GM23338 (cell line): ENCODE results near the gene DNAL1. TPM values are rescaled to one million over a fixed set of nuclear protein-coding genes. Genes with fewer than 3 reads are reported as not detected.

Experiments
- ATAC-seq: fragments of 200-7000 bp; cut with Tn5 transposase; 3 replicates; pipeline ENCODE4 v1.9.1; 2020
- DNase-seq: peaks from one replicate; pipeline ENCODE4 v3.0.0-alpha.2; 2015; ENCODE audit warnings: low spot score
- H2AFZ ChIP-seq: fragments of 200-600 bp; sonication (generic); 2 replicates; pipeline ENCODE4 v1.8.0; 2016; ENCODE audit warnings: antibody characterized with exemption, mild to moderate bottlenecking, moderate library complexity
- H3F3A ChIP-seq: fragments of 200-600 bp; sonication (generic); replicated peaks from 2 replicates; pipeline ENCODE4 v1.8.0; 2017; ENCODE audit warnings: antibody characterized with exemption, mixed run types, low read depth
- H3K27ac ChIP-seq: fragments of 200-600 bp; sonication (generic); 2 replicates; pipeline ENCODE4 v1.6.1; 2016; ENCODE audit warnings: low read depth
- H3K27me3 ChIP-seq: fragments of 200-600 bp; sonication (generic); 2 replicates; pipeline ENCODE4 v1.8.0; 2016; ENCODE audit warnings: mild to moderate bottlenecking, mixed run types, moderate library complexity; ENCODE audit not compliant: insufficient read depth
- H3K36me3 ChIP-seq: fragments of 200-600 bp; sonication (generic); 2 replicates; pipeline ENCODE4 v1.8.0; 2016; ENCODE audit warnings: mild to moderate bottlenecking; ENCODE audit not compliant: insufficient read depth
- H3K4me1 ChIP-seq: fragments of 200-600 bp; sonication (generic); 2 replicates; pipeline ENCODE4 v1.8.0; 2016; ENCODE audit warnings: mild to moderate bottlenecking, moderate library complexity; ENCODE audit not compliant: insufficient read depth
- H3K4me2 ChIP-seq: fragments of 200-600 bp; sonication (generic); 2 replicates; pipeline ENCODE4 v1.7.1; 2017; ENCODE audit warnings: mixed run types
- H3K4me3 ChIP-seq: fragments of 200-600 bp; sonication (generic); 2 replicates; pipeline ENCODE4 v1.6.1; 2016; ENCODE audit warnings: mixed run types
- H3K79me2 ChIP-seq: fragments of 200-600 bp; sonication (generic); replicated peaks from 2 replicates; pipeline ENCODE4 v1.8.0; 2017; ENCODE audit warnings: mild to moderate bottlenecking; ENCODE audit not compliant: insufficient read depth
- H3K9me2 ChIP-seq: fragments of 200-600 bp; sonication (generic); 2 replicates; pipeline ENCODE4 v1.8.0; 2017; ENCODE audit not compliant: insufficient read depth
- H4K20me1 ChIP-seq: fragments of 200-600 bp; sonication (generic); replicated peaks from 2 replicates; pipeline ENCODE4 v1.8.0; 2017; ENCODE audit warnings: mild to moderate bottlenecking; ENCODE audit not compliant: insufficient read depth
- H3K27ac Mint-ChIP-seq: 2 replicates; pipeline ENCODE4 v1.8.0; 2020; ENCODE audit warnings: inconsistent platforms, mild to moderate bottlenecking, moderate library complexity, mixed read lengths
- H3K27me3 Mint-ChIP-seq: 3 replicates; pipeline ENCODE4 v1.8.0; 2022; ENCODE audit warnings: low read depth, mild to moderate bottlenecking, moderate library complexity, mixed read lengths, inconsistent platforms; ENCODE audit not compliant: insufficient read depth, poor library complexity
- H3K36me3 Mint-ChIP-seq: 3 replicates; pipeline ENCODE4 v1.8.0; 2021; ENCODE audit warnings: low read depth, mild to moderate bottlenecking, inconsistent platforms, moderate library complexity, mixed read lengths
- H3K4me1 Mint-ChIP-seq: 3 replicates; pipeline ENCODE4 v1.8.0; 2020; ENCODE audit warnings: mild to moderate bottlenecking, inconsistent platforms, mixed read lengths
- H3K4me3 Mint-ChIP-seq: 3 replicates; pipeline ENCODE4 v1.8.0; 2021; ENCODE audit warnings: moderate library complexity, mild to moderate bottlenecking, inconsistent platforms, mixed read lengths
- H3K9me3 Mint-ChIP-seq: 3 replicates; pipeline ENCODE4 v1.8.0; 2020; ENCODE audit warnings: moderate library complexity, mild to moderate bottlenecking, inconsistent platforms, mixed read lengths
- CREB1 ChIP-seq: fragments of 250-450 bp; sonication (Bioruptor Pico); IDR thresholded peaks from 2 replicates; pipeline ENCODE4 v1.5.0; 2020; ENCODE audit warnings: low read depth, mild to moderate bottlenecking, moderate library complexity
- EZH2 ChIP-seq: fragments of 200-600 bp; sonication (generic); IDR thresholded peaks from one replicate; pipeline ENCODE4 v1.8.0; 2017; ENCODE audit warnings: antibody characterized with exemption, mild to moderate bottlenecking, low read depth; ENCODE audit not compliant: unreplicated experiment
- JUNB ChIP-seq: IDR thresholded peaks from one replicate; pipeline ENCODE4 v1.6.1; 2016; ENCODE audit warnings: antibody characterized with exemption; ENCODE audit not compliant: unreplicated experiment
- NANOG ChIP-seq: IDR thresholded peaks from 2 replicates; pipeline ENCODE4 v1.6.1; 2016; ENCODE audit warnings: antibody characterized with exemption, borderline replicate concordance
- STAT1 ChIP-seq: IDR thresholded peaks from one replicate; pipeline ENCODE4 v1.6.1; 2016; ENCODE audit warnings: antibody characterized with exemption; ENCODE audit not compliant: unreplicated experiment
- ZNF114 ChIP-seq: fragments of 250-450 bp; sonication (Bioruptor Pico); IDR thresholded peaks from 2 replicates; pipeline ENCODE4 v1.5.0; 2020; ENCODE audit warnings: mild to moderate bottlenecking, moderate library complexity
- ZNF331 ChIP-seq: fragments of 250-450 bp; sonication (Bioruptor Pico); IDR thresholded peaks from 2 replicates; pipeline ENCODE4 v1.5.0; 2020; ENCODE audit warnings: low read depth, mild to moderate bottlenecking, moderate library complexity
- ZNF462 ChIP-seq: fragments of 250-450 bp; sonication (Bioruptor Pico); IDR thresholded peaks from 2 replicates; pipeline ENCODE4 v1.5.0; 2020; ENCODE audit warnings: mild to moderate bottlenecking, moderate library complexity
- polyA plus RNA-seq: library from polyadenylated mRNA; unstranded; fragments of >200 nt; fragmentation: Nextera tagmentation; extraction: Ambion mirVana; gene quantifications from 2 replicates; pipeline ENCODE4 v1.2.1, GENCODE V29; 2016
- total RNA-seq: library from RNA; depleted of rRNA; stranded (reverse); fragments of >200 nt; shearing (Covaris generic); gene quantifications from 2 replicates; pipeline ENCODE4 v1.2.3, GENCODE V29; 2014
- TF ChIP-seq, protein P1 (sequence below), 2 experiments: fragments of 200-600 bp in 1 of 2; sonication (generic) in 1 of 2; conservative IDR thresholded peaks; 2 replicates each; pipeline versions ENCODE4 v1.5.1 to v1.6.1; 2016 to 2017; ENCODE audit warnings: antibody characterized with exemption in 2 of 2, low read depth in 2 of 2, mild to moderate bottlenecking in 2 of 2, moderate library complexity in 1 of 2
- TF ChIP-seq, protein P2 (sequence below): IDR thresholded peaks from 2 replicates; pipeline ENCODE4 v1.6.1; 2016; ENCODE audit warnings: antibody characterized with exemption
- TF ChIP-seq, protein P3 (sequence below): IDR thresholded peaks from one replicate; pipeline ENCODE4 v1.6.1; 2018; ENCODE audit warnings: antibody characterized with exemption; ENCODE audit not compliant: unreplicated experiment

DNAL1 gene
- total and polyA plus RNA-seq, 2 experiments from 2014 or later, result 7.6 to 29.3 TPM

DNA sequence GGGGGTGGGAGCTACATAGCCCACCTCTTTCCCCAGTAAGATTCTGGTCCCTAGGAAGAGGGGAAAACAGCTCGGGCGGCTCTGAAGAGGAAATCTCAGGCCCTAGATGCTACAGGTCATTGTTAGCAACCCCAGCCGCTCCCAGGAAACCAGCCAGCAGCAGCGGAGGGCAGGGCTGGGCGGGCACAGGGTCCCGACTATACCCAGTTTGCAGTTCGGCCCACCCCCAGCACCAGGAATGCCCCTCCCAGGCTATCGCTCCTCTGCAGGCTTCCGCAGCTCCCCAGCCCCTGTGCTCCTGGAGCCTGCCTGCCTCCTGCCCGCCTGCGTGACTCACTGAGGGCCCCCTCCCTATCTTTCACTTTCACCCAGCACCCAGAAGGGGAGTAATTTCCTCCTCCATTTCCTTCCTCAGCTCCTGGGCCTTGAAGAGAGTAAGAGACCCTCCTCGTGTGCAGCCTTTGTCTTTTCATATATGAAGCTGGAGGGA, 96.6 kb downstream of the DNAL1 start:
- no peaks in the 10 kb centered on the region for H3K9me3 Mint-ChIP-seq
- peak; percentile 80 for ATAC-seq

More for the DNA sequence above, 96.6 kb downstream of the DNAL1 start:
- peak; percentile 71 for DNase-seq
- peaks cover 10% of the 10 kb centered on the region for H3K27me3 Mint-ChIP-seq
- Histone ChIP-seq H3K4me1 (peaks cover 24% of the 10 kb centered on the region), H3K27ac (peak overlapping the region; percentile 93; the same call in 1 of the 2 replicates), H3K9me2 (no peaks in the 10 kb centered on the region), H3F3A (peaks cover 5% of the 10 kb centered on the region; the same call in 1 of the 2 replicates), H3K4me2 (peak overlapping the region; percentile 80), H3K27me3 (no peaks in the 10 kb centered on the region), H2AFZ (peak overlapping the region; percentile 90), H3K36me3 (no peaks in the 10 kb centered on the region), H3K4me3 (peak overlapping the region; percentile 38), H4K20me1 (peaks cover 2% of the 10 kb centered on the region; the same call in 1 of the 2 replicates), H3K79me2 (peaks cover 10% of the 10 kb centered on the region)
- H3K36me3 Mint-ChIP-seq, result peaks cover 9% of the 10 kb centered on the region; the same call in 2 of the 3 replicates
- H3K4me1 Mint-ChIP-seq, result peaks cover 45% of the 10 kb centered on the region
- peak overlapping the region; percentile 59 for H3K4me3 Mint-ChIP-seq
- peak overlapping the region; percentile 97 for H3K27ac Mint-ChIP-seq
- TF ChIP-seq ZNF114, result no peak
- TF ChIP-seq, protein P1, sequence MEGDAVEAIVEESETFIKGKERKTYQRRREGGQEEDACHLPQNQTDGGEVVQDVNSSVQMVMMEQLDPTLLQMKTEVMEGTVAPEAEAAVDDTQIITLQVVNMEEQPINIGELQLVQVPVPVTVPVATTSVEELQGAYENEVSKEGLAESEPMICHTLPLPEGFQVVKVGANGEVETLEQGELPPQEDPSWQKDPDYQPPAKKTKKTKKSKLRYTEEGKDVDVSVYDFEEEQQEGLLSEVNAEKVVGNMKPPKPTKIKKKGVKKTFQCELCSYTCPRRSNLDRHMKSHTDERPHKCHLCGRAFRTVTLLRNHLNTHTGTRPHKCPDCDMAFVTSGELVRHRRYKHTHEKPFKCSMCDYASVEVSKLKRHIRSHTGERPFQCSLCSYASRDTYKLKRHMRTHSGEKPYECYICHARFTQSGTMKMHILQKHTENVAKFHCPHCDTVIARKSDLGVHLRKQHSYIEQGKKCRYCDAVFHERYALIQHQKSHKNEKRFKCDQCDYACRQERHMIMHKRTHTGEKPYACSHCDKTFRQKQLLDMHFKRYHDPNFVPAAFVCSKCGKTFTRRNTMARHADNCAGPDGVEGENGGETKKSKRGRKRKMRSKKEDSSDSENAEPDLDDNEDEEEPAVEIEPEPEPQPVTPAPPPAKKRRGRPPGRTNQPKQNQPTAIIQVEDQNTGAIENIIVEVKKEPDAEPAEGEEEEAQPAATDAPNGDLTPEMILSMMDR (conservative IDR thresholded peaks at IDR 0.05; ENCODE audit: low read depth in 2 of 2), result no peak
- TF ChIP-seq, protein P2, sequence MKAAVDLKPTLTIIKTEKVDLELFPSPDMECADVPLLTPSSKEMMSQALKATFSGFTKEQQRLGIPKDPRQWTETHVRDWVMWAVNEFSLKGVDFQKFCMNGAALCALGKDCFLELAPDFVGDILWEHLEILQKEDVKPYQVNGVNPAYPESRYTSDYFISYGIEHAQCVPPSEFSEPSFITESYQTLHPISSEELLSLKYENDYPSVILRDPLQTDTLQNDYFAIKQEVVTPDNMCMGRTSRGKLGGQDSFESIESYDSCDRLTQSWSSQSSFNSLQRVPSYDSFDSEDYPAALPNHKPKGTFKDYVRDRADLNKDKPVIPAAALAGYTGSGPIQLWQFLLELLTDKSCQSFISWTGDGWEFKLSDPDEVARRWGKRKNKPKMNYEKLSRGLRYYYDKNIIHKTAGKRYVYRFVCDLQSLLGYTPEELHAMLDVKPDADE, result no peak
- TF ChIP-seq STAT1, result no peak
- no peak for TF ChIP-seq JUNB
- TF ChIP-seq, protein P3, sequence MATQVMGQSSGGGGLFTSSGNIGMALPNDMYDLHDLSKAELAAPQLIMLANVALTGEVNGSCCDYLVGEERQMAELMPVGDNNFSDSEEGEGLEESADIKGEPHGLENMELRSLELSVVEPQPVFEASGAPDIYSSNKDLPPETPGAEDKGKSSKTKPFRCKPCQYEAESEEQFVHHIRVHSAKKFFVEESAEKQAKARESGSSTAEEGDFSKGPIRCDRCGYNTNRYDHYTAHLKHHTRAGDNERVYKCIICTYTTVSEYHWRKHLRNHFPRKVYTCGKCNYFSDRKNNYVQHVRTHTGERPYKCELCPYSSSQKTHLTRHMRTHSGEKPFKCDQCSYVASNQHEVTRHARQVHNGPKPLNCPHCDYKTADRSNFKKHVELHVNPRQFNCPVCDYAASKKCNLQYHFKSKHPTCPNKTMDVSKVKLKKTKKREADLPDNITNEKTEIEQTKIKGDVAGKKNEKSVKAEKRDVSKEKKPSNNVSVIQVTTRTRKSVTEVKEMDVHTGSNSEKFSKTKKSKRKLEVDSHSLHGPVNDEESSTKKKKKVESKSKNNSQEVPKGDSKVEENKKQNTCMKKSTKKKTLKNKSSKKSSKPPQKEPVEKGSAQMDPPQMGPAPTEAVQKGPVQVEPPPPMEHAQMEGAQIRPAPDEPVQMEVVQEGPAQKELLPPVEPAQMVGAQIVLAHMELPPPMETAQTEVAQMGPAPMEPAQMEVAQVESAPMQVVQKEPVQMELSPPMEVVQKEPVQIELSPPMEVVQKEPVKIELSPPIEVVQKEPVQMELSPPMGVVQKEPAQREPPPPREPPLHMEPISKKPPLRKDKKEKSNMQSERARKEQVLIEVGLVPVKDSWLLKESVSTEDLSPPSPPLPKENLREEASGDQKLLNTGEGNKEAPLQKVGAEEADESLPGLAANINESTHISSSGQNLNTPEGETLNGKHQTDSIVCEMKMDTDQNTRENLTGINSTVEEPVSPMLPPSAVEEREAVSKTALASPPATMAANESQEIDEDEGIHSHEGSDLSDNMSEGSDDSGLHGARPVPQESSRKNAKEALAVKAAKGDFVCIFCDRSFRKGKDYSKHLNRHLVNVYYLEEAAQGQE, result no peak
- no peak for TF ChIP-seq EZH2
- TF ChIP-seq CREB1, result no peak
- TF ChIP-seq ZNF331, result no peak
- no peak for TF ChIP-seq ZNF462 (CRISPR knock-in tag)
- no peak for TF ChIP-seq NANOG
